Left hindlimb (tissue), 1 donor: ENCODE results near the gene GJD3.

Experiments
- DNase-seq: peaks from one replicate; pipeline ENCODE4 v3.0.0-alpha.2; 2018

The GJD3 gene

GRCh38 chr17:40351359-40352236 is 12.9 kb downstream of the GJD3 start:
- peak; percentile 50 for DNase-seq

GRCh38 chr17:40350689-40351358 is 13.7 kb downstream of the GJD3 start:
- peak; percentile 52 for DNase-seq

GRCh38 chr17:40349895-40350688 is 14.4 kb downstream of the GJD3 start:
- DNase-seq = peak; percentile 82

GRCh38 chr17:40349477-40349894 is 15.1 kb downstream of the GJD3 start:
- no peak for DNase-seq

- DNase-seq = peak; percentile 75
Observed at GRCh38 chr17:40348562-40349476, 15.7 kb downstream of the GJD3 start.

- DNase-seq = peak; percentile 25
Observed at GRCh38 chr17:40348136-40348504, 16.4 kb downstream of the GJD3 start.

GRCh38 chr17:40347319-40348135 is 17.0 kb downstream of the GJD3 start:
- DNase-seq = peak; percentile 54

GRCh38 chr17:40346765-40347158 is 17.8 kb downstream of the GJD3 start:
- DNase-seq = no peak

GRCh38 chr17:40345994-40346764 is 18.4 kb downstream of the GJD3 start:
- DNase-seq = peak; percentile 77

- DNase-seq = peak; percentile 87
Observed at GRCh38 chr17:40345161-40345993, 19.2 kb downstream of the GJD3 start.

- DNase-seq = peak; percentile 49
Observed at GRCh38 chr17:40344421-40345160, 19.9 kb downstream of the GJD3 start.

GRCh38 chr17:40343219-40344119 is 21.1 kb downstream of the GJD3 start:
- DNase-seq = no peak

GRCh38 chr17:40342504-40343218 is 21.9 kb downstream of the GJD3 start:
- no peak for DNase-seq

- DNase-seq = peak; percentile 92
Observed at GRCh38 chr17:40341808-40342503, 22.6 kb downstream of the GJD3 start.

GRCh38 chr17:40340880-40341807 is 23.4 kb downstream of the GJD3 start:
- DNase-seq = peak; percentile 86
